HepG2 (cell line): Measurements from ENCODE around the gene REC114. TPM values are rescaled to one million over a fixed set of nuclear protein-coding genes. Genes with fewer than 3 reads are reported as not detected.

Source experiments
- ATAC-seq: fragments of 200-7000 bp; cut with Tn5 transposase; 3 replicates; pipeline ENCODE4 v1.9.1; 2020; ENCODE audit warnings: mild to moderate bottlenecking, moderate library complexity
- BruUV-seq: library from RNA; stranded (reverse); fragments of 400-500 nt; replicated peaks from 2 replicates; lab custom pipeline; 2021; lab: Mats Ljungman, UMichigan
- CTCF ChIA-PET: fragments of 300-600 bp; formaldehyde crosslinking; extraction: SDS; loops from one replicate; lab custom pipeline; 2021; ENCODE audit warnings: low total read pairs, inconsistent platforms, low intra/inter-chr PET ratio; lab: Yijun Ruan, JAX
- POLR2A ChIA-PET: fragments of 350-600 bp; sonication (Branson Sonifier 250); formaldehyde crosslinking; loops from one replicate; lab custom pipeline; 2020; ENCODE audit warnings: antibody characterized with exemption, inconsistent platforms; lab: Yijun Ruan, JAX
- DNase-seq: peaks from one replicate; pipeline ENCODE4 v3.0.0-alpha.2; 2015; ENCODE audit warnings: low spot score
- FAIRE-seq: peaks from 3 replicates; lab custom pipeline; 2011; peaks lifted over from hg19 to GRCh38; lab: Jason Lieb, UNC
- H2AFZ ChIP-seq: one replicate; pipeline ENCODE4 v1.6.1; 2011; ENCODE audit warnings: low read length, inconsistent platforms
- H3K27ac ChIP-seq: fragments of 300-600 bp; 3 replicates; pipeline ENCODE4 v1.8.0; 2011; ENCODE audit warnings: mixed run types, mild to moderate bottlenecking, mixed read lengths, low read length, inconsistent platforms; ENCODE audit not compliant: insufficient read depth; ENCODE audit errors: extremely low read length
- H3K27me3 ChIP-seq, 2 experiments: fragments of 200-600 bp in 1 of 2; 2 replicates in 1 of 2; 3 replicates in 1 of 2; pipeline versions ENCODE4 v1.6.0 to v1.8.0; 2011; ENCODE audit warnings: low read length in 2 of 2, mild to moderate bottlenecking in 2 of 2, moderate library complexity in 2 of 2, inconsistent platforms in 1 of 2; ENCODE audit not compliant: insufficient read depth in 2 of 2, control insufficient read depth in 1 of 2
- H3K36me3 ChIP-seq, 2 experiments: fragments of 200-600 bp in 1 of 2; replicated peaks in 1 of 2; 2 replicates in 1 of 2; 3 replicates in 1 of 2; pipeline versions ENCODE4 v1.5.1 to v1.8.0; 2011; ENCODE audit warnings: low read length in 2 of 2, inconsistent platforms in 1 of 2; ENCODE audit not compliant: insufficient read depth in 2 of 2, control insufficient read depth in 1 of 2
- H3K4me1 ChIP-seq: 2 replicates; pipeline ENCODE4 v1.5.1; 2012; ENCODE audit warnings: low read length, inconsistent platforms; ENCODE audit not compliant: insufficient read depth
- H3K4me2 ChIP-seq: 2 replicates; pipeline ENCODE4 v1.6.0; 2011; ENCODE audit warnings: low read depth, low read length, inconsistent platforms
- H3K4me3 ChIP-seq, 3 experiments: fragments of 200-600 bp in 1 of 3; sonication (generic), shearing (Covaris generic) in 1 of 3; replicated peaks in 1 of 3; 2 replicates each; pipeline ENCODE4 v1.5.1; 2011 to 2016; ENCODE audit warnings: low read length in 3 of 3, inconsistent platforms in 2 of 3, low read depth in 2 of 3, mild to moderate bottlenecking in 2 of 3, control low read depth in 1 of 3, mixed read lengths in 1 of 3; ENCODE audit not compliant: insufficient read depth in 1 of 3
- H3K79me2 ChIP-seq: one replicate; pipeline ENCODE4 v1.6.1; 2011; ENCODE audit warnings: low read length, inconsistent platforms; ENCODE audit not compliant: insufficient read depth
- H3K9ac ChIP-seq: 2 replicates; pipeline ENCODE4 v1.6.0; 2011; ENCODE audit warnings: mild to moderate bottlenecking, low read depth, low read length, inconsistent platforms; ENCODE audit not compliant: insufficient read depth
- H3K9me3 ChIP-seq: 2 replicates; pipeline ENCODE4 v1.5.1; 2012; ENCODE audit warnings: mild to moderate bottlenecking, low read length
- H4K20me1 ChIP-seq: 2 replicates; pipeline ENCODE4 v1.6.0; 2011; ENCODE audit warnings: inconsistent platforms, mild to moderate bottlenecking, low read length, moderate library complexity; ENCODE audit not compliant: insufficient read depth
- AFF4 ChIP-seq: sonication (generic); formaldehyde crosslinking; IDR thresholded peaks from 2 replicates; pipeline ENCODE4 v1.4.0; 2020; ENCODE audit warnings: missing genetic modification reagents
- DNMT1 ChIP-seq: sonication (generic); formaldehyde crosslinking; IDR thresholded peaks from 2 replicates; pipeline ENCODE4 v1.5.1; 2020; ENCODE audit warnings: mild to moderate bottlenecking, missing genetic modification reagents
- KIAA2018 ChIP-seq: sonication (generic); formaldehyde crosslinking; IDR thresholded peaks from 2 replicates; pipeline ENCODE4 v1.5.0; 2020; ENCODE audit warnings: mild to moderate bottlenecking, missing genetic modification reagents, borderline replicate concordance
- SIX1 ChIP-seq: sonication (generic); formaldehyde crosslinking; IDR thresholded peaks from 2 replicates; pipeline ENCODE4 v1.4.0; 2020; ENCODE audit warnings: missing genetic modification reagents, borderline replicate concordance
- ZFP62 ChIP-seq: sonication (generic); formaldehyde crosslinking; IDR thresholded peaks from 2 replicates; pipeline ENCODE4 v1.4.0; 2020; ENCODE audit warnings: missing genetic modification reagents
- ZGPAT ChIP-seq: IDR thresholded peaks from 2 replicates; pipeline ENCODE4 v1.6.1; 2016; ENCODE audit warnings: mild to moderate bottlenecking
- ZNF205 ChIP-seq: IDR thresholded peaks from 2 replicates; pipeline ENCODE4 v1.6.1; 2018; ENCODE audit warnings: missing biosample characterization, missing genetic modification reagents
- ZNF24 ChIP-seq: fragments of 450-650 bp; IDR thresholded peaks from 2 replicates; pipeline ENCODE4 v1.6.1; 2017; ENCODE audit warnings: antibody characterized with exemption, mild to moderate bottlenecking
- ZNF550 ChIP-seq: sonication (generic); formaldehyde crosslinking; IDR thresholded peaks from 2 replicates; pipeline ENCODE4 v1.4.0; 2020; ENCODE audit warnings: mild to moderate bottlenecking, missing genetic modification reagents, borderline replicate concordance
- ZNF746 ChIP-seq: sonication (generic); formaldehyde crosslinking; IDR thresholded peaks from 2 replicates; pipeline ENCODE4 v1.8.0; 2022; ENCODE audit warnings: mild to moderate bottlenecking, missing genetic modification reagents
- ZNF839 ChIP-seq: sonication (generic); formaldehyde crosslinking; IDR thresholded peaks from 2 replicates; pipeline ENCODE4 v1.4.0; 2020; ENCODE audit warnings: missing genetic modification reagents, mild to moderate bottlenecking, borderline replicate concordance
- WGBS: methylation state at CpG from one replicate; pipeline ENCODE4 v1.1.6; 2017; ENCODE audit warnings: low lambda C conversion rate; 5-methylcytosine and 5-hydroxymethylcytosine counted together
- in situ Hi-C: cut with HindIII; loops from 2 replicates; pipeline ENCODE4 v1.10.0; 2017; ENCODE audit warnings: low pct_unique_long_range_greater_than_20kb; ENCODE audit not compliant: extremely low pct_ligation_motif_present
- intact Hi-C: fragments of 100-400 bp; cut with micrococcal nuclease; formaldehyde crosslinking; loops from one replicate; pipeline ENCODE4 v1.10.0; 2022; ENCODE audit not compliant: unreplicated experiment
- polyA plus RNA-seq, 8 experiments: library from polyadenylated mRNA; depleted of rRNA in 3 of 8; stranded (reverse) in 7 of 8; unstranded in 1 of 8; fragments of >200 nt; fragmentation: Illumina TruSeq in 4 of 8; extraction: Trizol in 4 of 8; gene quantifications; 2 replicates each; pipeline versions ENCODE4 v1.2.1 to v1.2.3, GENCODE V29; 2011 to 2016; ENCODE audit warnings: low read depth in 4 of 8, missing spikeins in 1 of 8, mixed read lengths in 1 of 8; ENCODE audit not compliant: insufficient read depth in 1 of 8
- total RNA-seq, 5 experiments: library from RNA; depleted of rRNA; stranded (reverse); fragments of >200 nt; fragmentation: Illumina TruSeq; extraction: Trizol; gene quantifications; 2 replicates each; pipeline ENCODE4 v1.2.3, GENCODE V29; 2016; ENCODE audit warnings: low read depth in 1 of 5

The REC114 gene
- total and polyA plus RNA-seq, 2 of the 13 experiments (the other 11 are each of a cell fraction or from before 2014, with no cell fraction given): not detected

GRCh38 chr15:73530649-73531048 is 87.7 kb downstream of the REC114 start (continued):
- no peak for TF ChIP-seq ZNF205

- POLR2A ChIA-PET: no interaction called here
- H2AFZ ChIP-seq: no peak overlapping the region
- no peak overlapping the region for H3K27ac ChIP-seq
- H4K20me1 ChIP-seq: no peaks in the 10 kb centered on the region
- no peaks in the 10 kb centered on the region for H3K27me3 ChIP-seq
- H3K4me3 ChIP-seq: no peak overlapping the region
- 96% methylated on average over 2 of the region's 2 CpGs for WGBS
- H3K4me1 ChIP-seq: peaks cover 7% of the 10 kb centered on the region; the same call in 1 of the 2 replicates
- FAIRE-seq: no peak
- no TSS peak for BruUV-seq
- no peak for ATAC-seq
- no peaks in the 10 kb centered on the region for H3K79me2 ChIP-seq
- intact Hi-C loops (no loop called here), in situ Hi-C loops (no loop called here)
- H3K9me3 ChIP-seq: no peaks in the 10 kb centered on the region
- H3K36me3 ChIP-seq: no peaks in the 10 kb centered on the region
- CTCF ChIA-PET: no interaction called here
- no peak overlapping the region for H3K4me2 ChIP-seq
- H3K9ac ChIP-seq: no peak overlapping the region
- no peak for DNase-seq
- no peak for TF ChIP-seq ZGPAT (CRISPR knock-in tag)
- TF ChIP-seq ZNF550 (CRISPR knock-in tag): no peak
- no peak for TF ChIP-seq ZNF24
- no peak for TF ChIP-seq ZNF839 (CRISPR knock-in tag)
- TF ChIP-seq DNMT1: no peak
- no peak for TF ChIP-seq AFF4 (CRISPR knock-in tag)
- TF ChIP-seq SIX1 (CRISPR knock-in tag): no peak
- no peak for TF ChIP-seq ZFP62 (CRISPR knock-in tag)
- TF ChIP-seq ZNF746 (CRISPR knock-in tag): no peak
- TF ChIP-seq KIAA2018: no peak
Observed at GRCh38 chr15:73538123-73538522, 95.2 kb downstream of the REC114 start.
